HG03280 (cell line): ENCODE measurements around the gene DDX47.

Experiments
- ATAC-seq: cut with Tn5 transposase; IDR thresholded peaks from one replicate; pipeline ENCODE4 v1.9.1; 2021; ENCODE audit warnings: mild to moderate bottlenecking, moderate library complexity; ENCODE audit not compliant: unreplicated experiment

Gene DDX47

DNA sequence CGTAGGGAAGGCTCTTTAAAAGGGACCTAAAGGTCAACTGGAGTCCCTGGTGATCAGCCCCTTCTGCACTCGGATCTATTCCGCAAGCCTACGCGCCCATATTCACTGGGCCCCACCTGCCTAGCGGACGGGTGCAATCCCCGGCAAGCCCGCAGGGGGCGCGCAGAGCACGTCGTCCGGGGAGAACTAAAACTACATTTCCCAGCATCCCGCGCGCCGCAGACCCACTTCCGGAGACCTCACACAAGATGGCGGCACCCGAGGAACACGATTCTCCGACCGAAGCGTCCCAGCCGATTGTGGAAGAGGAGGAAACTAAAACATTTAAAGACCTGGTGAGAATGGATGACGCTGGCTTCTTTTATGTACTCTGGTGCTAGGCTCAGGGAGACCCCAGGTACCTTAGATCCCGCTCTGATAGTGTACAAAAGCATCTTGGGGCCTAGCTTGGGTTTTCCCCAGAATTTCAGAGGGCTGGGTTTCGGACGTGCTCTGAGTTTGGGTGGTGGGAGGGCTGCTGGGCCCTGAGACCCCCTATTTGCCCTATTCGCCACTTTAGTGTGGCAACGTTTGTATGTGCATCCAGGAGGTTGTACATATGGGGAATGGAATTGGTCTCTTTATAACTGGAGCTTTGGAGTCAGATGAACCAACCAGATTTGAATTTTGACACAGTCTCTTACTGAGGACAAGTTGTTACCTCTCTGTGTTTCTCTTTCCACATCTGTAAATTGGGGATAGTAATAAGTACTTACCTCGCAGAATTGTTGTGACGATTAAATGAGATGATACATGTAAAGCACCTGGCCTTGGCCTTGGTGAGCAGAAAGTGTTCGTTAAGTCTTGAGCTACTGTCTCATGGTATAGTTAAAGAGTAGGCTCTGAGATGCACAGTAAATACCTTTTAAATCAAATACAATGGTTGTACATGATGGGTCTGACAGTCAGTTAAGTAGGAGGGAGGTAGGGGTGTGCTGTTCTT, at the start of gene DDX47:
Gene DDX47, plus strand, starts transcription at position 227 of the 982 bp plus-strand sequence. Its CDS starts 22 bp downstream, at position 249.
- ATAC-seq: peak; percentile 82

DNA sequence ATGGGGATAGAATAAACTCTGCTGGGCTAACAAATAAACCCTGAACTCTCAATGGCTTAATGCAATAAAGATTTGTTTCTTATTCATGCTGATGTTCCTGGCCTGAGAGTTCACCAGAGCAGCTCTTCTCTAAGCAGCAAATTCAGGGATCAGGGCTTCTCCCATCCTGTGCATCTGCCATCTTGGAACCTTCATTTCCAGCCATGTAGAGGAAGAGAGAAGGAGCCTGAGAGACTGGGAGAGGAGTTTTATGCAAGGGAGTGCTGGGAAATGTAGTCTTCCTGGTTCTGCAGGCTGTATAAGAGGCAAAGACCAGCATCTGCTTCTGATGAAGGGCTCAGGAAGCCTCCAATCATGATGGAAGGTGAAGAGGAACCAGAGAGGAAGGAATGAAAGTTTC, 48.3 kb upstream of the DDX47 start:
- ATAC-seq: no peak

GRCh38 chr12:12770262-12770661, 42.9 kb upstream of the DDX47 start:
- no peak for ATAC-seq

- ATAC-seq: no peak
These were observed 38.4 kb upstream of the DDX47 start for GRCh38 chr12:12774791-12775190.

DNA sequence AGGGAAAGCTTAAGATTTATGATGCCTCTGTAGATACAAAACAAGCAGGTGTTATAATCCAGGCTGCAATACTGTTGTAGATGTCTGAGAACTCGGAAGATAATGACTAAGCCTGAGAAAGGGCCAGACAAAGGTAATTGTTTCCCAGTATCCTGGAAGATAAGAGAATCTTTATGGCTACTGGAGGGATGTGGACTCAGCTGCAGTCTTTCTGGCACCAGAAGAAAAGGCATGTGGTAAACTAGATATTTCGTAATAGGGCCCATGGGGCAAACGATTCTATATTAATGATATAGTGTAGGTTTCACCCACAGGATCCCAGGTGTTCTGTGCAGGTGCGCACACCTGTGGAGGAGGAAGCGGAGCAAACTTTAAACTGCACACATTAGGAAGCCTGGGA, 36.9 kb upstream of the DDX47 start:
- ATAC-seq: no peak

DNA sequence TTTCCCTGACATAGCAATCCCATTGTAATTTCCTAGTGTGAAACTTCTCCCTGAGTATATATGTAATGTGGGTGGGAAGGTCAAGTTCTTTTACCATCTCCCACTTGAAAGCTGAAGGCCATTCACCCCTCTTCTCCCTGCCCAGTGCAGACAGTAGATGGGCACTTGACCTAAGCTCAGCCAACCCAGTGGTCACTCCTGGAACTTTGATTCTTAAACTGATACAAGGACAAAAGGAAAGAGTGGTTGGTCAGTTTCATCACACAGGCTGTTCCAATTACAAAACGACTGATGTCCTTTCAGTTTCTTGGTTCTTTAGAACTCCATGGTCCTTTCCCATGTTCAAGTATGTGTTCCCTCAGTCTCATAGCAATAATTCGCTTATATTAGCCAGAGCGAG, 36.1 kb upstream of the DDX47 start:
- no peak for ATAC-seq

DNA sequence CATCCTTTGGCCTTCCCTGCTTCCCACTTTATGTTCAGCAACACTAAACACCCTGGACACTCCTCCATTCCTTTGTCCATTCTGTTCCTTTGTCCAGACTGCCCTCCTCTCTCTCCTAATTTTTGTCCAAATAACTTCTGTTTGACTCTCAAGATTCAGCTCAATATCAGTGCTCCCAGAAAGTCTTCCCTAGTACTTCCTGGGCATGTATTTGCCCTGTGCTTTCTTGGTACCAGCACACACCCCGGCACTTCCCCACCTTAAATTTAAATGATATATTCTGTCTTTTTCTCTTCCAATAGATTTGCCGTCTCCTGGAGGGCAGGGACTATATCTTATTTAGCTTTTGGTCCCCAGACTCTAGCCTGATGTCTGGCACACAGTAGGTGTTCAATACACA, 34.1 kb upstream of the DDX47 start:
- no peak for ATAC-seq

DNA sequence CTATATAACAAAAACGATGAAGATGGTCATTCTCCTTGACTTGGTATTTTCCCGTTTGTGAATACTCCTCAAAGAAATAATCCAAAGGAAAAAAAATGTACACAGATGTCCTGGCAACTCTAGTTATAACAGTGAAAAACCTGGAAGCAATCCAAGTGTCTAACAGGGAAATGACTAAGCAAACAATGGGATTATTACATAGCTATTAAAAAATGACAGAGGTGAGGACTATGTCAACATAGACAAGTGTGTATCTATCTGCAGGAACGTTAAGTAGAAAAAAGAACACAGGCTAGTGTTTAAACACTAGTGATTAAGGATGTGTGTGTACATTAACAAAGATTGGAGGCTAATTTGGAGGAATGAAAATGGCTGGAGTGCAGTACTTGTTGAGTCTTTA, 33.6 kb upstream of the DDX47 start:
- ATAC-seq: no peak

DNA sequence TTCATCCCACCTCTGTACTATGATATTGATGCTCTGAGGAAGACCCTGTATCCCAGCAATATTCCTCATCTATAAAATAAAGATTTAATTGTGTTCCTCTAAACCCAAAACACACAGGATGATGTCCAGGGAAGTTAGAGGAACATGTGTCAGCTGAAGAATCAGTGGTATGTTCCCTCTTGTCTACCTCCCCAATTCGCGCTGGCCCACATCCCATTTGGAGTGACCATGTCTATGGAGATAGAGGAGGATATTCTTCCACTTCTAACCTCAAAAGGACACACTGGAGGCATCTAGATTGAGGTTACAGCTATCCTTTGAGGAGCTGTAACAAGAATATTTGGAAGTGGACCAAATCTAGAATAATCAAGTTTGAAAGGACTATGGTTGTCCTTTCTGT, 29.0 kb upstream of the DDX47 start:
- no peak for ATAC-seq

DNA sequence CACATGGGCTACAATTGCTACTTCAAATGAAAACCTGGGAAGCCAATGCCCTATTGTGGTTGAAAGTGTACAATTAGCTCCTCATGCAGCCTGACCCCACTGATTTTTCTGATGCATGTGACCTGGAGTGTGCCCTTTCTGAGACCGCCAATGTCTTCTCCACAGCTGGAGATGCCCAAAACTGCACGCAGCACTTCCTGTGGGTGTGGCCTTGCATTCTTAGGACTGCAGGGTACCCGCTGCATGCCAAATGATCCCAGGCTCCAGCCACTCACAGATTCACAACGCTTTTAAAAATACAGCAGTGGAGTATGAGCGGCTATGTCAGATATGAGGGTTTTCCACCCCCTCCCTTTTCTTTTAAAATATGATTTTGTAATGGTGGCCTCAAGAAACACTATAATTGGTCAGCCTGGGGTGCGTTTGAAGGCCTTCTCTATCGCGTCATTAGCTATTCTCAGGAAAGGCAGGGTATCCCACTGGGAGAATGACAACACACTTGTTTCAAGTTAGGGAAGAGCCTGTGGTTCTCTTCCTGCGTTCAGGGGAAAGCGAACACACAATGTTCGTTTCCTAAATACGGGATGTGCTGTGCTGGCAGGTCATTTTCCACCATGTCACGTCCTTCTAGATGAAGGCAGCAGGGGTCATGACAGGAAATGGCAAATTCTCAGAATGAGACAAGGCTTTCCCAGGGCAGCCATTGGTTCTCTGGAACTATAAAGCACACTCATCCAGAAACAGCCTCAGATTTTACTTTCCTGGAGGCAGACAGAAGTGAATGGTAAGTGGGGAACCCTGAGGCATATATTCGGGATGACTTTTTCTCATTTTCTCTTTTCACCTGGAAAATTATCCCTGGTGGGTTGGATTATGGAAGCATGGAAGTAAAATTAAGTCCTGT, 28.0 kb upstream of the DDX47 start, which contains the start of gene APOLD1:
Gene APOLD1, plus strand, starts transcription at position 749 of the 904 bp plus-strand sequence. Its CDS starts 33 bp downstream, at position 782.
- ATAC-seq: no peak

DNA sequence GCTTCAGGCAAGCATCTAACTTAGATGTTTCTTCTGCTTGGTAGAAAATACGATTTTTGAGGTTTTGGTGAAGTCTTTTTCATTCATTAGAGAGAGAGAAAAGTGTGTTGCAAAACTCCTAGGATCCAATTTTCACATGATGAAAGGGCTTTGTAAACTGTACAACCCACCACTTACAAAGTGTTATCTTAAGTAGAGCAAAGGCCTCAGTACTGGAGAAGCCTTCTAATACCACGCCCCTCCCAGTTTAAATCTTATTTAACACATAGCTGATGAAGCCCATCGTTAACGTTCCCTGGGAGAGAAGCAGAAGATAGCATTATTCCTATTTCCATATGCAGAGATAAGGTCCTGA, 26.8 kb upstream of the DDX47 start:
- ATAC-seq: peak; percentile 14

- peak; percentile 83 for ATAC-seq
These were observed 26.2 kb upstream of the DDX47 start for GRCh38 chr12:12786706-12787601.

DNA sequence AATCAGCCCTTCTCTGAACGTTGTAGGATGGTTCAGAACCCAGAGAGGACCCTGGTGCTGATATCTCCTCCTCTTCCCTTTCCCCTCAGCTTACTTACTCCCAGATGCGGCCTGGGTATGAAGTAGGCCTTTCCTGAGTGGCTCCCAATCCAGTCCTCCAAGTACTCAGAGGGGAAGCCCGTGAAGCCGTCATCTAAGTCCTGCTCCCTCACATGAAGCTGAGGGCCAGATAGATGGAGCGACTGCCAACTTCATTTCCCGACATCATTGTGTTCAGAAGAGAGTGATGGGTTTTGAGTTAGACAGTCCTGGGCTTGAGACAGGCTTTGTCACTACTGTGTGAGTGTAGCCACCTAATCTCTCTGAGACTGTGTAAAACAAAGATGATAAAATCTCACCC, 25.0 kb upstream of the DDX47 start:
- no peak for ATAC-seq

DNA sequence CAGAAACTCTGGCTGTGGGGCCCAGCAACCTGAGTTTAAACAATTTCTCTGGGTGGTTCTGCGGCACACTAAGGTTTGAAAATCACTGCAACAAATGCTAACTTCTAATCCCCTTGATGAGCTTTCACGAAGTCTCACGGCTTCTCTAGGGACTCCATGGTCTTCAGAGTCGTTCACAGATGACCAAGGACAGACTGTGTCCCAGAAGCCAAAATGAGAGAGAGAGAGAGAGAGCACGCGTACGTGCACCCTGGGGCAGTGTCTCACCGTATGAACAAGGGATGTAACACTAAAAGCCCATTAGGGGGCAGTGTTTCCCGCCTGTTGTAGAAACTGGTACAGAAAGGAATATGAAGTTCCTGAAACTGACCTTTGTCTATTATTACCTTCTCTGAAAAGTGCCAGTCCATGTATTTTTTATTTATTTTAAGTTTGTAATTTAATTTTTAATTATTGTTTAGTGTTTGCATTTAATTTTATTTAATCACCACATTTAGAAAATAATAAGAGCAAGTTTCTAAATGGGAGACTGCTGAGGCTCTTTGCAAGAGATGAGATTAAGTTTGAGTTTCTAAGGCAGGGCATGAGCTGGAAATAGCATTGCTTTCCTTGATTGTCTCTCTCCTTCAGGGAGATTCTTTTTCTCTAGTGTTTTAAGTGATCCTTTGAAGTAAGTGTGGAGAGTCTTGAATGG, 24.3 kb upstream of the DDX47 start:
- peak; percentile 48 for ATAC-seq

DNA sequence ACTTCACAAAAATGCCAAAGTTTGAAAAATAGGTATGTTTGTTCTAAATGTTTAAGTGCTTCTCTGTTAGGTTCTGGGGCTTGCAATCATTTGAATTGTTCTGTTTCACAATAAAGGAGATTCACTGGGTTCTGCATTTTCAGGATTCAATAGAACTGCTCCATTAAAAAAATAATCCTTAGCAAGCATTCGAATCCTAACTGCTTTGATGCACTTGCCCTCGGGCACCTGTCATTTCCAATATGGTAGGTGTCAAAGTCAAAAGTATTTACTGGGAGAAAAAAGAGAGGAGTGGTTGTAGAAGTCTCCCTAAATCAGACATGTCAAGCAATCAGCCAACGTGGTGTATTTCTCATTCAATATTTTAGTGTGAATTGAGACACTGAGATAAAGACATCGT, 22.2 kb upstream of the DDX47 start:
- ATAC-seq: no peak

DNA sequence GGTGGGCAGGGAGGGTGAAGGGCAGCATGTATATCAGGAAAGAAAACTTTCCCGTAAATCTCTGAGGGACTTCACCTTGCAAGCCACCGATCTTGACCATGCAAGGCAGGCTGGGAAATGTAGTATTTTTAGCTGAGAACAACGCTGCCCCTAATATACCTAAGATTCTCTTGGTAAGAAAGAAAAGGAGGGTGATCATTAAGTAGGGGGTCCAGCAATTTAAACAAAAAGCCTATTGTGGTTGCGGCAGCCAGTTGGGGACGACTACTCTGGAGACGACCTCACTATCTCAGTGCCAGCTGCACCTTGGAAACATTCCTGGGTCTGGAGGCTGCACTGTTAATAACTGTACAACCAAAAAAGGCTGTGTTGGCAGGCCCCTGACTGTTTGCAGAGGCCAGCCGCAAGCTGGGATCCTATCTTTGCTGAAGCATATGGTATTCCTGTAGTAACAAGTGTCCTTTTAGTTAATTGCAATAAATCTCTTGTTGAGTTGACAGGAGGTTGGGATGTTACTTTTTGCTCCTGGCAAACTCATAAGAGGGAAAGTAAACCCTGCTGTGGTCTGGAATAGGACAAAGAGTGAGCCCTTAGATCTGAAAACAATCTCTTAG, 21.3 kb upstream of the DDX47 start:
- no peak for ATAC-seq

GRCh38 chr12:12792421-12792820, 20.7 kb upstream of the DDX47 start:
- no peak for ATAC-seq

DNA sequence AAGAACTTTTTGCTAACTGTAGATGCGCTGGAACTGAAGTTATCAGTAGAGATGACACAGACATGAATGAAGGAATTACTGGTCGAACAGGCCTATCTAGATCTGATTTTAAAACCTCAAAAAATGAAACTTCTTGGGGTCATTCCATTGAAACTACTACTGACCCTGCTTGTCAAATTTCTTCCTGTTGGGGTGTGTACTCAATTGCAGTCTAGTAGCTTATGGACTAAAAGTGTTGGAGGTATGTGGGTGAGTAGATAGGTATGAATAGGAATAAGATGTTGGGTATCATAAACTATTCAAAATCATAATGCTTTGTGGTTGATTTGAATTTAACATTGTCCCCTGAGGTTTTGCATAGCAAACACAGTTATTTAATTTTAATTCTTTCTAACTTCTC, 18.5 kb upstream of the DDX47 start:
- no peak for ATAC-seq

DNA sequence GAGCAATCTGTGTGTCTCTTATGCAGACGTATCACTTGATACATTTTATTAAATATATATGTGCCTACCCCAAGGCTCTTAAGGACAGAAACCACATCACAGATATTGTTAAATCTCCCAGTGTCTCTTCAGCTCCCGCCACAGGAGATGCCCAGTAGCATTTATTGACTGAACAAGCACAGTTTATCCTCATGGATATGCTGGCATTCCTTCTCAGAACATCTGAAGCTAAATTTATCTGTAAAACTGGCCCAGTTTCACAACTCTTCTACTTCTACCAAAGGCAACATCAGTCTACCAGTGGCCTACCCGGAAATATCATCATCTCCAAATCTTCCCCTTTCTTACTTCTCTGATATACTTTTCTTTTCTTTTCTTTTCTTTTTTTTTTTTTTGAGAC, 17.0 kb upstream of the DDX47 start:
- ATAC-seq: no peak
